Measurements from ENCODE around the gene ANO2. TPM values are rescaled to one million over a fixed set of nuclear protein-coding genes. Genes with fewer than 3 reads are reported as not detected.

Gene ANO2
- total and polyA plus RNA-seq, 2 donors (not counting 3 experiments of a cell fraction or from before 2014, with no cell fraction given), result 15.4 to 65.0 TPM

DNA sequence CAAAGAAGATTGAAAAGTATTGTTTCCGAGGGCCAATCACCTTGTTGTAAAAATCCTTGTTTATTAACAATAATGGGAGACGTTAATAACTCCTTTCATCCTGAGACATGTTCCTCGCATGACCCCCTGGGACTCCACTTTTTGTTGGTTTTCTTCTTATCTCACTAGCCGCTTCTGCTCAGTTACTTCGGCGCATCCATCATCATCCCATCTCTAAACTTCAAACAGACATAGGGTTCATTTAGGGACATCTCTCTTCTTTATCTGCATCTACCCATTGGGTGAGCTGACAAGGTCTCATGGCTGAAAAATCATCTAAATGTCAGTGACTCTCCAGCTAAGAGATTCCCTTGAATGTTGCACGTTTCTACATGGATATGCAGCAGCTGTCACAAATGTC lies 252.2 kb downstream of the ANO2 start:
- CTCF ChIA-PET, result no interaction called here
- H3K4me2 ChIP-seq (ENCODE audit: insufficient read depth, low read length), result no peak overlapping the region
- H2AFZ ChIP-seq (ENCODE audit: low read depth, low read length), result no peak overlapping the region
- TF ChIP-seq GATA2 (IDR thresholded peaks at IDR 0.05; ENCODE audit: insufficient read depth, insufficient read length, low read depth, low read length), result no peak
- TF ChIP-seq, protein P1, sequence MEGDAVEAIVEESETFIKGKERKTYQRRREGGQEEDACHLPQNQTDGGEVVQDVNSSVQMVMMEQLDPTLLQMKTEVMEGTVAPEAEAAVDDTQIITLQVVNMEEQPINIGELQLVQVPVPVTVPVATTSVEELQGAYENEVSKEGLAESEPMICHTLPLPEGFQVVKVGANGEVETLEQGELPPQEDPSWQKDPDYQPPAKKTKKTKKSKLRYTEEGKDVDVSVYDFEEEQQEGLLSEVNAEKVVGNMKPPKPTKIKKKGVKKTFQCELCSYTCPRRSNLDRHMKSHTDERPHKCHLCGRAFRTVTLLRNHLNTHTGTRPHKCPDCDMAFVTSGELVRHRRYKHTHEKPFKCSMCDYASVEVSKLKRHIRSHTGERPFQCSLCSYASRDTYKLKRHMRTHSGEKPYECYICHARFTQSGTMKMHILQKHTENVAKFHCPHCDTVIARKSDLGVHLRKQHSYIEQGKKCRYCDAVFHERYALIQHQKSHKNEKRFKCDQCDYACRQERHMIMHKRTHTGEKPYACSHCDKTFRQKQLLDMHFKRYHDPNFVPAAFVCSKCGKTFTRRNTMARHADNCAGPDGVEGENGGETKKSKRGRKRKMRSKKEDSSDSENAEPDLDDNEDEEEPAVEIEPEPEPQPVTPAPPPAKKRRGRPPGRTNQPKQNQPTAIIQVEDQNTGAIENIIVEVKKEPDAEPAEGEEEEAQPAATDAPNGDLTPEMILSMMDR (IDR thresholded peaks at IDR 0.05; ENCODE audit: extremely low read depth in 1 of 2, insufficient read depth in 1 of 2, low read depth in 1 of 2, low read length in 2 of 2), result no peak
- no peak for TF ChIP-seq POLR2AphosphoS5 (IDR thresholded peaks at IDR 0.05; ENCODE audit: insufficient read depth, low read depth, low read length)
- no peak for TF ChIP-seq JUN (IDR thresholded peaks at IDR 0.05; ENCODE audit: borderline replicate concordance, insufficient read depth, insufficient read length, low read depth)
- DNase-seq (ENCODE audit: low read depth, low spot score) (no peak), FAIRE-seq (no peak)
- dilution Hi-C loops (cut with MboI; ENCODE audit: extremely low pct_ligation_motif_present, low sequenced_read_pairs), result no loop called here
- H3K4me1 ChIP-seq (ENCODE audit: control insufficient read depth, extremely low read depth, insufficient read depth, low read length), result no peaks in the 10 kb centered on the region
- H3K79me2 ChIP-seq (ENCODE audit: control insufficient read depth, insufficient read depth, low read length), result no peaks in the 10 kb centered on the region
- no TSS peak for BruUV-seq (replicated peaks)
- no peaks in the 10 kb centered on the region for H4K20me1 ChIP-seq (replicated peaks; ENCODE audit: control insufficient read depth, extremely low read depth, insufficient read depth, low read length)
- peaks cover 2% of the 10 kb centered on the region for H3K9me1 ChIP-seq (replicated peaks; ENCODE audit: control insufficient read depth, extremely low read depth, insufficient read depth, low read length)
- H3K36me3 ChIP-seq (ENCODE audit: control insufficient read depth in 2 of 2, extremely low read depth in 1 of 2, insufficient read depth in 2 of 2, low read length in 2 of 2), result peaks cover 0 to 10% of the 10 kb centered on the region in 2 experiments
- H3K9me3 ChIP-seq (replicated peaks; ENCODE audit: control insufficient read depth, insufficient read depth, low read length), result no peaks in the 10 kb centered on the region
- H3K4me3 ChIP-seq (replicated peaks in 1 of 3; ENCODE audit: insufficient read depth in 1 of 3, low read depth in 1 of 3, low read length in 3 of 3), result no peak overlapping the region
- no peak overlapping the region for H3K9ac ChIP-seq (replicated peaks; ENCODE audit: extremely low read depth, insufficient read depth, low read length)
- POLR2A ChIA-PET, result no interaction called here
- intact Hi-C loops (cut with micrococcal nuclease), result no loop called here
- no peaks in the 10 kb centered on the region for H3K27me3 ChIP-seq (ENCODE audit: control insufficient read depth in 2 of 2, insufficient read depth in 2 of 2, low read length in 2 of 2)
- no peak overlapping the region for H3K27ac ChIP-seq (ENCODE audit: insufficient read depth, low read depth, low read length)

DNA sequence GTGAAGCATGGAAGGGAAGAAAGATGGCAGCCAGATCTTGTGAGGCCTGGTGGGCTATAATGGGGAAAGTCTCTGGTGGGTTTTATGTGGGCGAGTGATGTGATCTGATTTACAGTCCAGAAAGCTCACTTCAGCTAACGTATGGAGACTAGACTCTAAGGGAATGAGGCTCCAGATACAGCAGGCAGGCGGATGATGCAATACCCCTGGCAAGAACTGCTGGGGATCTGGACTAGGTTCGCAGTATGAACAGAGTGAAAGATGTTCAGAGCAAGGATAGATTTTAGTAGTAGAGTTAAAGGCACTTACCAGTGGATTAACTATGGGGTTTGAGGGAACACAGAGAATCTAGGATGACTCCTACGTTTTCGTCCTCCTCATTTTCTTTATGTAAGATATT lies 253.1 kb downstream of the ANO2 start:
- CTCF ChIA-PET, result no interaction called here

More for the DNA sequence above, 253.1 kb downstream of the ANO2 start:
- Histone ChIP-seq H3K9ac (replicated peaks; ENCODE audit: extremely low read depth, insufficient read depth, low read length) (no peak overlapping the region), H3K9me1 (replicated peaks; ENCODE audit: control insufficient read depth, extremely low read depth, insufficient read depth, low read length) (peaks cover 2% of the 10 kb centered on the region), H3K79me2 (ENCODE audit: control insufficient read depth, insufficient read depth, low read length) (no peaks in the 10 kb centered on the region), H3K4me3 (replicated peaks in 1 of 3; ENCODE audit: insufficient read depth in 1 of 3, low read depth in 1 of 3, low read length in 3 of 3) (no peak overlapping the region), H3K36me3 (ENCODE audit: control insufficient read depth in 2 of 2, extremely low read depth in 1 of 2, insufficient read depth in 2 of 2, low read length in 2 of 2) (peaks cover 0 to 10% of the 10 kb centered on the region in 2 experiments), H2AFZ (ENCODE audit: low read depth, low read length) (no peak overlapping the region), H3K4me1 (ENCODE audit: control insufficient read depth, extremely low read depth, insufficient read depth, low read length) (no peaks in the 10 kb centered on the region), H4K20me1 (replicated peaks; ENCODE audit: control insufficient read depth, extremely low read depth, insufficient read depth, low read length) (no peaks in the 10 kb centered on the region), H3K27ac (ENCODE audit: insufficient read depth, low read depth, low read length) (no peak overlapping the region), H3K9me3 (replicated peaks; ENCODE audit: control insufficient read depth, insufficient read depth, low read length) (no peaks in the 10 kb centered on the region), H3K4me2 (ENCODE audit: insufficient read depth, low read length) (no peak overlapping the region), H3K27me3 (ENCODE audit: control insufficient read depth in 2 of 2, insufficient read depth in 2 of 2, low read length in 2 of 2) (no peaks in the 10 kb centered on the region)
- no peak for DNase-seq (ENCODE audit: low read depth, low spot score)
- POLR2A ChIA-PET, result no interaction called here
- TF ChIP-seq POLR2AphosphoS5 (IDR thresholded peaks at IDR 0.05; ENCODE audit: insufficient read depth, low read depth, low read length), result no peak
- no peak for TF ChIP-seq MYC (IDR thresholded peaks at IDR 0.05; ENCODE audit: low read depth, low read length)
- no peak for TF ChIP-seq FOS (IDR thresholded peaks at IDR 0.05; ENCODE audit: borderline replicate concordance, insufficient read depth, low read length)
- TF ChIP-seq POLR2A (IDR thresholded peaks at IDR 0.05; ENCODE audit: low read depth, low read length), result no peak
- no peak for TF ChIP-seq EZH2 (IDR thresholded peaks at IDR 0.05; ENCODE audit: borderline replicate concordance, low read depth, low read length, severe bottlenecking)
- no peak for TF ChIP-seq JUN (IDR thresholded peaks at IDR 0.05; ENCODE audit: borderline replicate concordance, insufficient read depth, insufficient read length, low read depth)
- no peak for TF ChIP-seq GATA2 (IDR thresholded peaks at IDR 0.05; ENCODE audit: insufficient read depth, insufficient read length, low read depth, low read length)
- TF ChIP-seq, protein P2, sequence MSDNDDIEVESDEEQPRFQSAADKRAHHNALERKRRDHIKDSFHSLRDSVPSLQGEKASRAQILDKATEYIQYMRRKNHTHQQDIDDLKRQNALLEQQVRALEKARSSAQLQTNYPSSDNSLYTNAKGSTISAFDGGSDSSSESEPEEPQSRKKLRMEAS (IDR thresholded peaks at IDR 0.05; ENCODE audit: insufficient read depth, insufficient read length), result no peak
- TF ChIP-seq, protein P1 (IDR thresholded peaks at IDR 0.05; ENCODE audit: extremely low read depth in 1 of 2, insufficient read depth in 1 of 2, low read depth in 1 of 2, low read length in 2 of 2), result no peak
- BruUV-seq (replicated peaks), result no TSS peak
- intact Hi-C loops (cut with micrococcal nuclease), result no loop called here
- FAIRE-seq, result no peak
- dilution Hi-C loops (cut with MboI; ENCODE audit: extremely low pct_ligation_motif_present, low sequenced_read_pairs), result no loop called here
